Transverse colon (tissue), 4 donors: ENCODE data around the gene ZNF236.
"Not testable (repeated sequence)": the region's sequence is repeated elsewhere in the genome, so short reads cannot be mapped to it uniquely, and the experiment has no call there.

ENCODE experiments used
- CTCF ChIP-seq, 5 experiments: fragments of 200-600 bp in 3 of 5; fragments of 450-650 bp in 2 of 5; sonication (generic) in 3 of 5; IDR thresholded peaks; 1 replicate in 2 of 5; 2 replicates in 3 of 5; pipeline ENCODE4 v1.5.1; 2016 to 2017; ENCODE audit warnings: antibody characterized with exemption in 5 of 5, inconsistent platforms in 3 of 5, mild to moderate bottlenecking in 2 of 5, moderate library complexity in 1 of 5
- EP300 ChIP-seq: sonication (generic); formaldehyde crosslinking; IDR thresholded peaks from one replicate; pipeline ENCODE4 v1.6.1; 2017; ENCODE audit warnings: antibody characterized with exemption, low read depth
- POLR2A ChIP-seq: fragments of 450-650 bp; IDR thresholded peaks from one replicate; pipeline ENCODE4 v1.6.1; 2016; ENCODE audit warnings: antibody characterized with exemption, mild to moderate bottlenecking, moderate library complexity
- POLR2AphosphoS5 ChIP-seq, 3 donors: sonication (generic); formaldehyde crosslinking; IDR thresholded peaks; one replicate each; pipeline ENCODE4 v1.6.1; 2016; ENCODE audit warnings: antibody characterized with exemption in 3 of 3

- TF ChIP-seq CTCF (IDR thresholded peaks at IDR 0.05); POLR2A; EP300; POLR2AphosphoS5 (IDR thresholded peaks at IDR 0.05): not testable (repeated sequence)
These were observed 168.1 kb downstream of the ZNF236 start for GRCh38 chr18:76990343-76991020.
